ENCODE measurements around the gene FMN1.

Gene FMN1

GRCh38 chr15:32880642-32881041, 313.9 kb downstream of the FMN1 start:
- FAIRE-seq (no peak), DNase-seq (ENCODE audit: insufficient read length) (no peak)
- TF ChIP-seq TAF1 (IDR thresholded peaks at IDR 0.05; ENCODE audit: borderline replicate concordance, low read depth, low read length), result no peak
- no peak for TF ChIP-seq POLR2A (IDR thresholded peaks at IDR 0.05; ENCODE audit: low read depth, low read length)
- TF ChIP-seq POLR2AphosphoS5 (IDR thresholded peaks at IDR 0.05; ENCODE audit: low read depth, low read length), result no peak

- TF ChIP-seq POLR2AphosphoS5 (IDR thresholded peaks at IDR 0.05; ENCODE audit: low read depth, low read length) (no peak), TAF1 (IDR thresholded peaks at IDR 0.05; ENCODE audit: borderline replicate concordance, low read depth, low read length) (no peak), POLR2A (IDR thresholded peaks at IDR 0.05; ENCODE audit: low read depth, low read length) (no peak)
- DNase-seq (ENCODE audit: insufficient read length) (no peak), FAIRE-seq (no peak)
Observed at GRCh38 chr15:32879980-32880379, 314.5 kb downstream of the FMN1 start.

GRCh38 chr15:32878869-32879805, 315.4 kb downstream of the FMN1 start:
- TF ChIP-seq TAF1 (IDR thresholded peaks at IDR 0.05; ENCODE audit: borderline replicate concordance, low read depth, low read length), result no peak
- no peak for TF ChIP-seq POLR2AphosphoS5 (IDR thresholded peaks at IDR 0.05; ENCODE audit: low read depth, low read length)
- TF ChIP-seq POLR2A (IDR thresholded peaks at IDR 0.05; ENCODE audit: low read depth, low read length), result no peak
- DNase-seq (ENCODE audit: insufficient read length), result no peak
- no peak for FAIRE-seq

DNA sequence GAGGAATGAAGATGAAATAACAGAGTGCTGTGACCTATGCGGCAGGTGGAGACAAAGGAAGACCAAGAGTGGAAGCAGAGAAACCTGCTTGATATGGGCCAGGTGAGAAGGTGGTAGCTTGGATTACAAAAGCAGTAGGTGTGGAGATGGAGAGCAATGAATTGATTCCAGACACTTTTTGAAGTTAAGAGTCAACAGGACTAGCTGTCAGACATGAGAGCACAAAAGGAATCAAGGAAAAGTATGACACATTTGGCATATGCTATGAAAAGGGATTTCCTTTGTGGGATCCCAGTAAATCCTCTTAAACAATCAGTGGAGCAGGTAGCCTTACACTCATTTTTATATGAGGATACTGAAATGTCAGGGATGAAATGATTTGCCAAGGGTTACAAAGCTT, 316.2 kb downstream of the FMN1 start:
- DNase-seq (ENCODE audit: insufficient read length) (no peak), FAIRE-seq (no peak)
- TF ChIP-seq POLR2AphosphoS5 (IDR thresholded peaks at IDR 0.05; ENCODE audit: low read depth, low read length) (no peak), TAF1 (IDR thresholded peaks at IDR 0.05; ENCODE audit: borderline replicate concordance, low read depth, low read length) (no peak)

DNA sequence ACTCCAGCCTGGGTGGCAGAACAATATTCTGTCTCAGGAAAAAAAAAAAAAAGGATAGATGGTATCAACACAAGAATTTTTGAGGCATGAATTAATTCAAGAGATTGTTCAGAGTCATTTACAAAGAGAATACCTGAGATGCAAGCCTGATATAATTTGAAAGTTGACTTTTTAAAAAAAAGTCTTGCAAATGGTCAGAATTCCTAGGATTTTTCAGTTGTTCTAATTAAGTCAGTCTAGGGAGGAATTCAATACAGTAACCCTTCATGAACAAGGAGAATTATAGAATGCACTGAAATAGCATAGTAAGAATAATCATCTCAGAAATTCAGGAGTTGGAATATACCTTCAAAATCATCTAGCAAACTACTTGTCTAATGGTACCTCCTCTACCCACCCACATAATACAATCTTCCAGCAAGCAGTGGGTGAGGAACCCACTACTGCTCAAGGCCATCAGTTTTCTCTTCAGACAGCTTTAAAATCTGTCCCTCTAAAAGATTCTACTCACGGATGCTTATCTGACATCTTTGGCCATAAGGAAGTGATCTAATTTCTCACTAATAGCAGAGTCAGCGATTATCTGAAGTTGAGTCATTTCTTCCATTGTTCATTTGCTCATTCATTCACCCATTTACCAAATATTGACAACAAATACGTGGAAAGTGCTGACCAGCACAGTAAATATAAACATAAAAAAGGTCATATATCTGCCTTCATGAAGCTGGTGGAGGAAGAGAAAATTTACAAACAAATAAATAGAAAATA, 317.1 kb downstream of the FMN1 start:
- FAIRE-seq (no peak), DNase-seq (ENCODE audit: insufficient read length) (no peak)
- no peak for TF ChIP-seq TAF1 (IDR thresholded peaks at IDR 0.05; ENCODE audit: borderline replicate concordance, low read depth, low read length)

DNA sequence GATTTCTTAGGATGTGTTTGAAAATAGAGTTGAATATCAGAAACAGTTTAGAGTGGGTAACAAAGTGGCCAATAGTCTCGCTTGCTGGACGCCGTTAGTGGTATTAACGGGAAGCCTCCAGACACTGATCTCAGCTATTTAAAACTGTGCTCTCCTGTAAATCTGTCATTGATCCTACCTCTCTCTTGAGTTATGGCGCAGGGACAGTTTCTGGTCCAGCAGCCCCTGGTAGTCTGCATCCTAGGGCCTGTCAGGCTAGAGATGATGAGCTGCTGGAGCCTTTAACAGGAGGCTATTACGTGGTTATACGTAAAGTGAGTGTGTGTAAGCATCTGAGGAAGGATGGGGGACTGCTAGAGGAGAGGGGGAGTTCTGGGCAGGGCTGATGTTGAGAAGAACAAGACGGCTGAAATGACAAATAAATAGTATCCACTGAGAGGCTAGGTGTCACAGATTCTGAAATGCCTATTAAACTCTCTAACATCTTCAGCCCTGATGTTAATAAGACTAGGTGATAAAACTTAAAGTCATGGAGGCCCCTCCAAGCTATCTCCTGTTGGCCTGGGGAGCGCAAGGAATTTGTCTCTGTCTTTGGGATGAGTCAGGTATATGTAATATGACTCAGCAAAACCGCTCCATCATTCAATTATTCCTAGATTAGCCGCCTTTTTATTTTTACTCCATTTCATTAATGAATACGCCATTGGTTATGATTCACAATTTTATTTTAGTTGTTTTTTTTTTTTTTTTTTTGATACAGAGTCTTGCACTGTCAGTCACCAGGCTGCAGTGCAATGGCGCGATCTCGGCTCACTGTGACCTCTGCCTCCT, 321.0 kb downstream of the FMN1 start:
- TF ChIP-seq TAF1 (IDR thresholded peaks at IDR 0.05; ENCODE audit: borderline replicate concordance, low read depth, low read length) (no peak), POLR2A (IDR thresholded peaks at IDR 0.05; ENCODE audit: low read depth, low read length) (no peak), POLR2AphosphoS5 (IDR thresholded peaks at IDR 0.05; ENCODE audit: low read depth, low read length) (no peak)
- no peak for DNase-seq (ENCODE audit: insufficient read length)
- FAIRE-seq, result no peak

DNA sequence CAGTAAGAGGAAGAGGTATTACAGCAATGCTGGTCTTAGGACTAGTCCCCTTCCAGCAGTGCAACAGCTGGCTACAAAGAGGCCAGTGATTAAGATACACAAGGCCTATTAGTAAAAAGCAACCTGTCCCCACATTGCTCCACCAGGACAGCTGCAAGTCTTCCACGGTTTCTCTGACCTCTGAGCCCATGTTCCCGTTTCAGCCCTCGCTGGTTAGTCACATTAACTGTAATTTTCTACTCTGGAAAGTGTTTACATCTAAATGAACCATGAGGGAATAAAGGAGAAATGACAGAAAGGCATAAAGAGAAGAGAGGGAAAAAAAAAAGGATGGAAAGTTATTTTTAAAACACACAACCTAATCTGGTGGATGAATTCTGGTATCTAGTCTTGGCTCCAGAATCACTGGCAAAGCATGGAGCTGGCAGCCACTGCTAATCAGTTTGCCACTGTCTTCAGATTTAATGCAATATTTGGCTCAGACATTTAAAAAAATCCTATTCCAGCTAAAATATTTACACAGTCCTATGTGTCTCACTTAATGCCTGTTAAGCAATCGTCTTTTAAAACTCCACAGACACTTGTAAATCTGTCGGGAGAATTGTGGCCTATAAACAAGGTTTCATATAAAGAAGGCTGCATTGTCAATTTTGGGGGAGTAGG, 321.8 kb downstream of the FMN1 start:
- TF ChIP-seq POLR2A (IDR thresholded peaks at IDR 0.05; ENCODE audit: low read depth, low read length) (no peak), TAF1 (IDR thresholded peaks at IDR 0.05; ENCODE audit: borderline replicate concordance, low read depth, low read length) (no peak), POLR2AphosphoS5 (IDR thresholded peaks at IDR 0.05; ENCODE audit: low read depth, low read length) (no peak)
- FAIRE-seq (no peak), DNase-seq (ENCODE audit: insufficient read length) (no peak)

GRCh38 chr15:32871883-32872282, 322.6 kb downstream of the FMN1 start:
- TF ChIP-seq TAF1 (IDR thresholded peaks at IDR 0.05; ENCODE audit: borderline replicate concordance, low read depth, low read length) (no peak), POLR2A (IDR thresholded peaks at IDR 0.05; ENCODE audit: low read depth, low read length) (no peak), POLR2AphosphoS5 (IDR thresholded peaks at IDR 0.05; ENCODE audit: low read depth, low read length) (no peak)
- no peak for FAIRE-seq

GRCh38 chr15:32870240-32871033, 324.1 kb downstream of the FMN1 start:
- FAIRE-seq (peak; percentile 73), DNase-seq (ENCODE audit: insufficient read length) (no peak)
- TF ChIP-seq POLR2AphosphoS5 (IDR thresholded peaks at IDR 0.05; ENCODE audit: low read depth, low read length) (no peak), TAF1 (IDR thresholded peaks at IDR 0.05; ENCODE audit: borderline replicate concordance, low read depth, low read length) (no peak), POLR2A (IDR thresholded peaks at IDR 0.05; ENCODE audit: low read depth, low read length) (no peak)

More at GRCh38 chr15:32871883-32872282, 322.6 kb downstream of the FMN1 start:
- no peak for DNase-seq (ENCODE audit: insufficient read length)

GRCh38 chr15:32869776-32870175, 324.7 kb downstream of the FMN1 start:
- DNase-seq (ENCODE audit: insufficient read length), result no peak
- FAIRE-seq, result no peak

More at GRCh38 chr15:32869776-32870175, 324.7 kb downstream of the FMN1 start:
- TF ChIP-seq TAF1 (IDR thresholded peaks at IDR 0.05; ENCODE audit: borderline replicate concordance, low read depth, low read length) (no peak), POLR2AphosphoS5 (IDR thresholded peaks at IDR 0.05; ENCODE audit: low read depth, low read length) (no peak), POLR2A (IDR thresholded peaks at IDR 0.05; ENCODE audit: low read depth, low read length) (no peak)

Measured in GM12892 (cell line).